ENCODE measurements around the gene IGSF21.

DNA sequence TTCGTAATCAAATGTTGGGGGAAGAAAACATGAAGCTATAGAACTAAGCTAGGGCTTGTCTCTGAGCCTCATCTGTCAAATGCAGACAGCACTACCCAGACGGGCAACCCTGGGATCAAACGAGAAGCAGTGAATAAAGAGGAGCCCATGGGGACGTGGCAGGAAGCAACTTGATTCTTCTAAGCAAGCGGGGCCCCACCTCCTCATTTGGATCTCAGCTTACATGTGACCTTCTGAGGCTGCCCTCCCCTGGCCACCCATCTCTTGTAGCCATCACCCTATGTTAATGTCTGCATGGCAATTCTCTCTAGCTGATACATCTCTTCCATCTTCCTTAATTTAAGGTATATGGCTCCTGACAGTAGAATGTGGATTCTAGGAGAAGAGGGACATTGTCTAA, 171.3 kb downstream of the IGSF21 start:
- TF ChIP-seq, protein P1, sequence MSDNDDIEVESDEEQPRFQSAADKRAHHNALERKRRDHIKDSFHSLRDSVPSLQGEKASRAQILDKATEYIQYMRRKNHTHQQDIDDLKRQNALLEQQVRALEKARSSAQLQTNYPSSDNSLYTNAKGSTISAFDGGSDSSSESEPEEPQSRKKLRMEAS (IDR thresholded peaks at IDR 0.05), result no peak
- no peak for TF ChIP-seq YY1 (IDR thresholded peaks at IDR 0.05; ENCODE audit: low read depth)
- TF ChIP-seq CREB1 (IDR thresholded peaks at IDR 0.05; ENCODE audit: low read depth), result no peak
- TF ChIP-seq CEBPB (IDR thresholded peaks at IDR 0.05), result no peak
- TF ChIP-seq RAD21 (IDR thresholded peaks at IDR 0.05; ENCODE audit: low read depth), result no peak
- TF ChIP-seq, protein P2, sequence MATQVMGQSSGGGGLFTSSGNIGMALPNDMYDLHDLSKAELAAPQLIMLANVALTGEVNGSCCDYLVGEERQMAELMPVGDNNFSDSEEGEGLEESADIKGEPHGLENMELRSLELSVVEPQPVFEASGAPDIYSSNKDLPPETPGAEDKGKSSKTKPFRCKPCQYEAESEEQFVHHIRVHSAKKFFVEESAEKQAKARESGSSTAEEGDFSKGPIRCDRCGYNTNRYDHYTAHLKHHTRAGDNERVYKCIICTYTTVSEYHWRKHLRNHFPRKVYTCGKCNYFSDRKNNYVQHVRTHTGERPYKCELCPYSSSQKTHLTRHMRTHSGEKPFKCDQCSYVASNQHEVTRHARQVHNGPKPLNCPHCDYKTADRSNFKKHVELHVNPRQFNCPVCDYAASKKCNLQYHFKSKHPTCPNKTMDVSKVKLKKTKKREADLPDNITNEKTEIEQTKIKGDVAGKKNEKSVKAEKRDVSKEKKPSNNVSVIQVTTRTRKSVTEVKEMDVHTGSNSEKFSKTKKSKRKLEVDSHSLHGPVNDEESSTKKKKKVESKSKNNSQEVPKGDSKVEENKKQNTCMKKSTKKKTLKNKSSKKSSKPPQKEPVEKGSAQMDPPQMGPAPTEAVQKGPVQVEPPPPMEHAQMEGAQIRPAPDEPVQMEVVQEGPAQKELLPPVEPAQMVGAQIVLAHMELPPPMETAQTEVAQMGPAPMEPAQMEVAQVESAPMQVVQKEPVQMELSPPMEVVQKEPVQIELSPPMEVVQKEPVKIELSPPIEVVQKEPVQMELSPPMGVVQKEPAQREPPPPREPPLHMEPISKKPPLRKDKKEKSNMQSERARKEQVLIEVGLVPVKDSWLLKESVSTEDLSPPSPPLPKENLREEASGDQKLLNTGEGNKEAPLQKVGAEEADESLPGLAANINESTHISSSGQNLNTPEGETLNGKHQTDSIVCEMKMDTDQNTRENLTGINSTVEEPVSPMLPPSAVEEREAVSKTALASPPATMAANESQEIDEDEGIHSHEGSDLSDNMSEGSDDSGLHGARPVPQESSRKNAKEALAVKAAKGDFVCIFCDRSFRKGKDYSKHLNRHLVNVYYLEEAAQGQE (IDR thresholded peaks at IDR 0.05; ENCODE audit: low read depth), result no peak
- no peak for TF ChIP-seq EP300 (IDR thresholded peaks at IDR 0.05; ENCODE audit: borderline replicate concordance)
- TF ChIP-seq, protein P3, sequence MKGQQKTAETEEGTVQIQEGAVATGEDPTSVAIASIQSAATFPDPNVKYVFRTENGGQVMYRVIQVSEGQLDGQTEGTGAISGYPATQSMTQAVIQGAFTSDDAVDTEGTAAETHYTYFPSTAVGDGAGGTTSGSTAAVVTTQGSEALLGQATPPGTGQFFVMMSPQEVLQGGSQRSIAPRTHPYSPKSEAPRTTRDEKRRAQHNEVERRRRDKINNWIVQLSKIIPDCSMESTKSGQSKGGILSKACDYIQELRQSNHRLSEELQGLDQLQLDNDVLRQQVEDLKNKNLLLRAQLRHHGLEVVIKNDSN (IDR thresholded peaks at IDR 0.05), result no peak
- TF ChIP-seq NFIC (IDR thresholded peaks at IDR 0.05), result no peak
- TF ChIP-seq ZBTB7A (IDR thresholded peaks at IDR 0.05; ENCODE audit: low read depth), result no peak

All from Ishikawa (cell line).